ENCODE measurements around the gene MAP4K5.

MAP4K5 gene

GRCh38 chr14:50403419-50403818 is 128.9 kb downstream of the MAP4K5 start:
- in situ Hi-C loops (cut with HindIII; ENCODE audit: low sequenced_read_pairs): no loop called here

GRCh38 chr14:50402965-50403364 is 129.4 kb downstream of the MAP4K5 start:
- in situ Hi-C loops (cut with HindIII; ENCODE audit: low sequenced_read_pairs): no loop called here

DNA sequence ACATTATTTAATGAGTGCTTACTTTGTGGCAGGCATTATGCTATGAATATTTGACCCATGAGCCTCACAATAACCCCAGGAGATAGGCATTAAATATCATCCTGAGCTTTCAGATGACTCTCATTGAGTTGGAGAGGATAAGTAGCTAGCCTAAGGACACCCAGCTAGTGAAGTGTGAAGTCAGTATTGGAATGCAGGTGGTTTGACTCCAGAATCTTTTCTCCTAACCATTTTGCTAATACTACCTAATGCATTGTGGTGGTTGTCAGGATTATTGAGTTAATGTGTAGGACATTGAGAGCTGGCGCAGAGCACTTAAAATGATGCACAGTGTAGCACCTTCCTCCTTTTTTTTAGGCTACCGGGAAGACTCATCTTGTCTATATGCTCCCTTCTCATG is 131.9 kb downstream of the MAP4K5 start:
- in situ Hi-C loops (cut with HindIII; ENCODE audit: low sequenced_read_pairs): no loop called here

GRCh38 chr14:50399251-50400032 is 132.9 kb downstream of the MAP4K5 start:
- in situ Hi-C loops (cut with HindIII; ENCODE audit: low sequenced_read_pairs): no loop called here

DNA sequence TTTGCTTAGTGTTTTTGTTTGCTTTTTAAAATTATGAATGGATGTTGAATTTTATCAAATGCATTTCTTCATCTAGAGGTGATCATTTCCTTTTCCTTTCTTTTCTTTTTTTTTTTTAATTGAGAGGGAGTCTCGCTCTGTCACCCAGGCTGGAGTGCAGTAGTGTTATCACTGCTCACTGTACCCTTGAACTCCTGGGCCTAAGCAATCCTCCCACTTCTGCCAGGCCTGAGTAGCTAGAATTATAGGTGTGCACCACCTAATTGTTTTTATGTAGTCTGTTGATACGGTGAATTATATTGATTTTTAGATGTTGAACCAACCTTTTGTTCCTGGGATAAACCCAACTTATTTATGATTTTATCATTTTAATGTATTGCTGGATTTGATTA is 134.2 kb downstream of the MAP4K5 start:
- in situ Hi-C loops (cut with HindIII; ENCODE audit: low sequenced_read_pairs): no loop called here

- in situ Hi-C loops (cut with HindIII; ENCODE audit: low sequenced_read_pairs): no loop called here
Measured at GRCh38 chr14:50397390-50398188, 134.8 kb downstream of the MAP4K5 start.

DNA sequence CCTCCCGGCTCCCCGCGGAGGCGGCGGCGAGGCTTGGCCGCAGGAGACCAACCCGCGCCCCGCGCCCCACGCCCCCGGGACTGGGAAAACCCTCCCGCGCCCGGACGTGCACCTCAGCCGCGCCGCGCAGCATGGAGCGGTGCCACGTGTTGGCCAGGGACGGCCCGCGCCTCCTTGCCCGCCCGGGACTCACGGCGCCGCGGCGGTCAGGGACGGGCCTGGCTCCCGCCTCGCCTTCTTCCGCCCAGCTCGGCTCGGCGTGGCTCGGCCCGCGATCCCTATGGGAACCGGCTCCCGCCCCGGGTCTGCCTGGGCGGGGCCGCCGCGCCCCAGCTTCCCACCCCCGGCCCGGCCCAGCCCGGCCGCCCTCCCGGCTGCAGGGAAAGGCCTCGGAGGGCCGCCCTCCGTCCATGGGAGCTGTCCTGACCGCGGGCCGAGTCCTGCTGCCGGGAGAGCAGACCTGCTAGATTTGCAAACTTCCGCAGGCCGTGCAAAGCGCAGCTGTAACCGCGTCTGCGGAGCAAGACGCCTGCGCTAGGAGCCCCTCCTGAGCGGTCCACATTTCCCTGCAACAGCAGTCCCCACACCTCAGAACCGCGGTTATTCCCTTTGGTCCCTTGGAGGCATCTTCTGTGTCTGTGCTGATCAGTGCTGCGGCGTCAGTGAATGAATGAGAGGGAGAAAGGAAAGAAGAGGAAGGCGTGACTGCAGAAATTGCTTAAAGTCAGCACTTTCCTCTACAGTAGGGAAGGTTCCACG is 135.6 kb downstream of the MAP4K5 start, which contains the start of gene CDKL1:
CDKL1 (minus strand) TSS at position 251 of the 759 bp plus-strand sequence. CDS start 1,013 bp downstream, outside the sequence.
- in situ Hi-C loops (cut with HindIII; ENCODE audit: low sequenced_read_pairs): no loop called here

- in situ Hi-C loops (cut with HindIII; ENCODE audit: low sequenced_read_pairs): no loop called here
Measured at GRCh38 chr14:50395448-50395847, 136.9 kb downstream of the MAP4K5 start.

GRCh38 chr14:50394713-50395112 is 137.7 kb downstream of the MAP4K5 start:
- in situ Hi-C loops (cut with HindIII; ENCODE audit: low sequenced_read_pairs): no loop called here

DNA sequence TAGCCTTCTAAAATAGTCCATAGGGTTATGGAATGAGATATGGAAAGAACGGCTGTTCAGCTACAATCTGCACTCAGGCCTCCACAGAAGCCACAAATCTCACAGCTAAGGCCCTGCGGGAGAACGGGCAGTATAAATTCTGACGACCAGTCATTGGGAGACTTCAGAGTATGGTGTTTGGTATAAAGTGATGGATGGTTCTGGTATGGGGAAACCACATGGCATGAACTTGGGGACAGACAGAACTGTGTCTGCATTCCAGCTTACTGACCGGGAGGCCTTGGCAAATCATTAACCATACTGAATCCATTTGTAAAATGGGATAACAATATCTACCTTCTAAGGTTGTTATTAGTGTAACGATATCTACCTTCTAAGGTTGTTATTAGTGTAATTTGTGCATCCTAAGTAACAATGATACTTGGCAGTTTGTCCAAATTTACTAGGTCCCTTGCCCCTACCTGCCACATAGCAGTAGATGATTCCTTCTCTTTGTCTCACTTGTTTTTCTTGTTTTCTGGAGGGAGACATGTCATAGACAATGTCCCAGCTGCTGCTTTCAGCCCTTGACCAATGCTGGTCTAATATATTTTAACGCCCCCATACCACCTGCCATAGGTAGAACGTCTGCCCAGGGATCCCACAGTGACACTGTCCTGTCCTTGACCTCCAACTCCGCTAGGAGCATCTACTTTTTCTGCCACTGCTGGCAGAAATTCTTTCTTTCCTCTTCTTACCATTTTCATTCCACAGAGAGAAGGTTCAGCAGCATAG is 142.5 kb downstream of the MAP4K5 start:
- in situ Hi-C loops (cut with HindIII; ENCODE audit: low sequenced_read_pairs): no loop called here

DNA sequence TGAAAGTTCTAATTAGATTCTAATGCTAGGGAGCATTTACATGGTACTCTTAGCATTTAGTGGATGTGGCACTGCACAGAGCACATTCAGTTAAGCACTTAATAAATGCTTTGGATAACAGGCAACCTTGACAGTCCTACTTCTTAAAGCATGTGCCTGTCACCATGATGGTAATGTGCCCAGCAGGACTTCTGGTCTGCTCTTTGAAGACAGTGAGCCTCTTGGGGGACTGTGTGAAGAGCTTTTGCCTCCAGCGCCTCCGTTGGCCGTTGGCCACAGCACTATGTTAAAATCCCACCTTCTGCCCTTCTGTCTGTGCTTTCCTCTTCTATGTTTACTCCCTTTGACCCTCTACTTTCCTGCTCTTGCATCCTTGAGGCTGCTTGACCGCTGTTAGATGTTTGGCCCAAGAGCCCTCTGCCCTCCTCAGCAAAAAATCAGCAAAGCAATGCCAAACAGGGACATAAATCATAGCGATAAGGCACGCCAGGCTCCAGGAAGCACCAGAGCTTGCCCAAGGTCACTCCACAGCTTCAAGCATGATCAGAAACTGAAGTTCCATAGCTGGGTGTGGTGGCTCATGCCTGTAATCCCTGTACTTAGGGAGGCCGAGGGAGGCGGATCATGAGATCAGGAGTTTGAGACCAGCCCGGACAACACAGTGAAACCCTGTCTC is 144.0 kb downstream of the MAP4K5 start:
- in situ Hi-C loops (cut with HindIII; ENCODE audit: low sequenced_read_pairs): no loop called here

GRCh38 chr14:50387548-50387947 is 144.8 kb downstream of the MAP4K5 start:
- in situ Hi-C loops (cut with HindIII; ENCODE audit: low sequenced_read_pairs): no loop called here

DNA sequence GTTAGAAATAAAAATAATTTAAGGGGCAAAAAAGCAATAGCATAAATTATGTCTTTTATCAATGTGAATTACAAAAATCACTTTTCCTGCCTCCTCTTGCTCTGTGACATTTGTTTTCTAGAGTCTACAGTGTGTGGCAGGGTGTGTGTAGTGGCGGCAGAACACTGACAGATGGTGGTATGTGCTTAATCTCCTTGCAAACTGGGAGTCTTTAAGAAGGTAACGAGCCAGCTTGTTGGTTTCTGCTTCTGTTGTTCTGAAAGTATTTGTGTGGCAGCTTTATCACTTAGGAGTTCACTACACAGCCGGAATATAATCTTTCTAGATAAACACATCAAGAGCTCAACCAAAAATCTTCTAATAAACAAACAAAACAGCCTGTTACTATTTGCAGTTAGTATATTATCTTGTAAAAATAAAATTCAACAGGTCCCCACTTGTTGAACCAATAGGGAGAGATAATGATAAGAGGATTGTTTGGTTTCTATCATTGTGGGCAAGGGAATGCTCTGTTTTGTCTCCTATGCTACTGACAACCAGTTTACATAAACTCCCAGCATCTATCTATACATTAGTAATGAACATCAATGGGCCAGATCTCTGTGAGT is 148.6 kb downstream of the MAP4K5 start:
- in situ Hi-C loops (cut with HindIII; ENCODE audit: low sequenced_read_pairs): no loop called here

GRCh38 chr14:50381823-50382287 is 150.5 kb downstream of the MAP4K5 start:
- in situ Hi-C loops (cut with HindIII; ENCODE audit: low sequenced_read_pairs): no loop called here

DNA sequence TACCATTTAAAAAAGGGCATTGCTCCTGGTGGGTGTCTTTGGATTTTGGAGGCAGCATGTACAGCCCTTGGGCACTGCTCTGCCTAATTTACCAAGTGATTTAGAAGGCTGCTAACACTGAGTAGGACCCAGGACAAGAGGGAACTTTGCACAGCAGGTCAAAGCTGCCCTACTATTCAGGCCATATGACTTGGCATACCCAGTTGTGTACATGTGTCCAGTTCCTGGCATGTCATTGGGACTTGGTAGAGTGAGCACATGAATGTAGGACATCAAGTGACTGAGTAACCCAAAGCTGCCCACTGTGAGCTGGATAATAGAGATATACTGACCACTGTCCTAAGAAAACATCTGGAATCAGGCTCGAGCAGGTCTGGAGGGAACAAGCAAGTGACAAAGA is 151.4 kb downstream of the MAP4K5 start:
- in situ Hi-C loops (cut with HindIII; ENCODE audit: low sequenced_read_pairs): no loop called here

GRCh38 chr14:50380455-50380854 is 151.9 kb downstream of the MAP4K5 start:
- in situ Hi-C loops (cut with HindIII; ENCODE audit: low sequenced_read_pairs): no loop called here

DNA sequence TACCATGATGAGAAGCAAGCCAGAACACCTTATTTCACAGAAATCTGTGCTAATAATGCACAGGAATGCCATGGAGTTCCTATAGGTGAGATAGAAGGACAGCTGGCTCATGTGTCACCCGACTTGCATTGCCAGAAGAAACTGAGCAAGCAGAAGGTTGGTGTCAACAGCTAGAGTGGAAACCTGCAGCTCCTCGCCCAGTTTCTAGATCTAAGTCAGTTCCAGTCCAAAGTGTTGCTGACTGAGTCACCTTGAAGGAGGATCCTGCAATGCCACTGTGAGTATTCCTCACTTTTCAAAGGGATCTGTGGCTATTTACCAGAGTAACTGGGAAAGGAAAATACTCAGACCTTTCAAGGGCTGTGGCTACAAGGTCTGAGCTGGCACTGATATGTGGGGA is 152.8 kb downstream of the MAP4K5 start:
- in situ Hi-C loops (cut with HindIII; ENCODE audit: low sequenced_read_pairs): no loop called here

DNA sequence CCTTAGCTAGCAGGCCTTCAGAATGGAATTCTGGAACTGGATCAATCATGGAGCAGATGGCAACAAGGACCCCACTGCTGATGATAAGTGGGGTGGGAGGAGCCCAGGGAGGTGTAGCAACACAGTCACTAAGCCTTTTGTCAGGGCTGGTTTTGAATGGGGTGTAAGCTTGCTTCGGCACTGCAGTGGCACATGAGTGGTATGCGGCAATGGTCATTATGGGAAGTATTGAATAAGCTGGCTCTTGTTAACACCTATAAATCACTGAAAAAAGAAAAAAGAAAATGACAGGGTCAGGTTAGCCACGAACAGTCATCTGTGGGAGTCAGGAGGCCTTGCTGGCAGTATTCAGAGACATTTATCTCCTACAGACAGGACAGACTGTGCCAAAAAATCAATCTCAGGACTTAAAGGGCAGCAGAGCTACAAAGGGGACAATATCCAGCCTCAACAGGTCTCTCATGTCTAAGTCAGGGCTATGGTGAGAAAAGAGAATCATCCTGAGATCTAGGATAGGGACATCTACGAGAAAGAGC is 154.8 kb downstream of the MAP4K5 start:
- in situ Hi-C loops (cut with HindIII; ENCODE audit: low sequenced_read_pairs): no loop called here

DNA sequence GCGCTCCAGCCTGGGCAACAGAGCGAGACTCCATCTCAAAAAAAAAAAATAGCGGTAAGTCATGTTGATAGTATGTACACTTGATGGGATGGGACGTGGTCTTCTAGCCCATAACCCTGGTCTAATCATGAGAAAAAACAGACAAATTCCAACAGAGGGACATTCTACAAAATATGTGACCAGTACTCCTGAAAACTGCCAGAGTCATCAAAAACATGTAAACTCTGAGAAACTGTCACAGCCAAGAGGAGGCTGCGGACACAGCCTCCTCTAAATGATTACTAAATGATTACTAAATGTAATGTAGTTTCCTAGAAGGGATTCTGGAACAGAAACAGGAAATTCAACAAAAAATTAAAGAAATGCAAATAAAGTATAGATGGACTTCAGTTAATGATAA is 156.6 kb downstream of the MAP4K5 start:
- in situ Hi-C loops (cut with HindIII; ENCODE audit: low sequenced_read_pairs): no loop called here

Measured in DLD1 (cell line).